Right forelimb (tissue), 1 donor: ENCODE results near the gene DCST1.

Experiments
- DNase-seq: peaks from one replicate; pipeline ENCODE4 v3.0.0-alpha.2; 2018

DCST1 gene

DNA sequence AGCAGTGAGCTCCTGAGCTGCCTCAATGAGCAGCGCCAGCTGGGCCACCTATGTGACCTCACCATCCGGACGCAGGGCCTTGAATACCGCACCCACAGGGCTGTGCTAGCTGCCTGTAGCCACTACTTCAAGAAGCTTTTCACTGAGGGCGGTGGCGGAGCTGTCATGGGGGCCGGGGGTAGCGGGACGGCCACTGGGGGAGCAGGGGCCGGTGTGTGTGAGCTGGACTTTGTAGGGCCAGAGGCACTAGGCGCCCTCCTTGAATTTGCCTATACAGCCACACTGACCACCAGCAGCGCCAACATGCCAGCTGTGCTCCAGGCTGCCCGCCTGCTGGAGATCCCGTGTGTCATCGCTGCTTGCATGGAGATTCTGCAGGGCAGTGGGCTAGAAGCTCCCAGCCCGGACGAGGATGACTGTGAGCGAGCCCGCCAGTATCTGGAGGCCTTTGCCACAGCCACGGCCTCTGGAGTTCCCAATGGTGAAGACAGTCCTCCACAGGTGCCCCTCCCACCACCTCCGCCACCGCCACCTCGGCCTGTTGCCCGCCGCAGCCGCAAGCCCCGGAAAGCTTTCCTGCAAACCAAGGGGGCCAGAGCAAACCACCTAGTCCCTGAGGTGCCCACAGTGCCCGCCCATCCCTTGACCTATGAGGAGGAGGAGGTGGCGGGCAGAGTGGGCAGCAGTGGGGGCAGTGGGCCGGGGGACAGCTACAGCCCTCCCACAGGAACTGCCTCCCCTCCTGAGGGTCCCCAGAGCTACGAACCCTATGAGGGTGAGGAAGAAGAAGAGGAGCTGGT, 18.7 kb upstream of the DCST1 start:
- no peak for DNase-seq

DNA sequence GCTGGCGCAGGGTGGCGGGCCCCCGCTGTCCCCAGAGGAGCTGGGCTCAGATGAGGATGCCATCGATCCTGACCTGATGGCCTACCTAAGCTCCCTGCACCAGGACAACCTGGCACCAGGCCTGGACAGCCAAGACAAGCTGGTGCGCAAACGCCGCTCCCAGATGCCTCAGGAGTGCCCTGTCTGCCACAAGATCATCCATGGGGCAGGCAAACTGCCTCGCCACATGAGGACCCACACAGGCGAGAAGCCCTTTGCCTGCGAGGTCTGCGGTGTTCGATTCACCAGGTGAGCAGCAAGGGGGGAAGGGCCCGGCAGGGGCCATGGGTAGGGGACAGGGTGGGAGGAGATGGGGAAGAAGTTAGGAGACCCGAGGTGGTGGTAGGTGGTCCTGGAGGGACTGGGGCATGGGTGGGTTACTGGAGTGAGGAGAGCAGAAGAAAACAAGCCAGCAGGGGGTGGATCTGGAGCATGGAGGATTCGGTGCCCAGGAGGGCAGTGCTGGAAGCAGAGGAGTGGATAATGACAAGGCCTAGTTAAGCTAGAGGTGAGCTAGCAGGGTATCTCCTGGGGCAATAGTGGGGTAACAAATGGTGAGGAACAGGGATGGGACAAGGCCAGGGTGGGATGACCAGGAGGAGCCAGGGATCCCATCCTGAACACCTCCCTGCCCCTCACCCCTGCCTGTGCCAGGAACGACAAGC, 17.9 kb upstream of the DCST1 start:
- no peak for DNase-seq

DNA sequence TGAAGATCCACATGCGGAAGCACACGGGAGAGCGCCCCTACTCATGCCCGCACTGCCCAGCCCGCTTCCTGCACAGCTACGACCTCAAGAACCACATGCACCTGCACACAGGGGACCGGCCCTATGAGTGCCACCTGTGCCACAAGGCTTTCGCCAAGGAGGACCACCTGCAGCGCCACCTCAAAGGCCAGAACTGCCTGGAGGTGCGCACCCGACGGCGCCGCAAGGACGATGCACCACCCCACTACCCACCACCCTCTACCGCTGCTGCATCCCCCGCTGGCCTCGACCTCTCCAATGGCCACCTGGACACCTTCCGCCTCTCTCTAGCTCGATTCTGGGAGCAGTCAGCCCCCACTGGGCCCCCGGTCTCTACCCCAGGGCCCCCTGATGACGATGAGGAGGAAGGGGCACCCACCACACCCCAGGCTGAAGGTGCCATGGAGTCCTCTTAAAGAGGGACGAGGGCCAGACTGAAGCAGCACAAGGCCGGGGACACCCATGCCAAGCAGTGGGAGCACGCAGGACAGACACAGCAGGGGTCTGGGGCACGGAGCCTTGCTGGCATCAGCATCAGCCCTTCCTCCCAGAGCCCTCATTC, 17.3 kb upstream of the DCST1 start:
- DNase-seq: no peak

DNA sequence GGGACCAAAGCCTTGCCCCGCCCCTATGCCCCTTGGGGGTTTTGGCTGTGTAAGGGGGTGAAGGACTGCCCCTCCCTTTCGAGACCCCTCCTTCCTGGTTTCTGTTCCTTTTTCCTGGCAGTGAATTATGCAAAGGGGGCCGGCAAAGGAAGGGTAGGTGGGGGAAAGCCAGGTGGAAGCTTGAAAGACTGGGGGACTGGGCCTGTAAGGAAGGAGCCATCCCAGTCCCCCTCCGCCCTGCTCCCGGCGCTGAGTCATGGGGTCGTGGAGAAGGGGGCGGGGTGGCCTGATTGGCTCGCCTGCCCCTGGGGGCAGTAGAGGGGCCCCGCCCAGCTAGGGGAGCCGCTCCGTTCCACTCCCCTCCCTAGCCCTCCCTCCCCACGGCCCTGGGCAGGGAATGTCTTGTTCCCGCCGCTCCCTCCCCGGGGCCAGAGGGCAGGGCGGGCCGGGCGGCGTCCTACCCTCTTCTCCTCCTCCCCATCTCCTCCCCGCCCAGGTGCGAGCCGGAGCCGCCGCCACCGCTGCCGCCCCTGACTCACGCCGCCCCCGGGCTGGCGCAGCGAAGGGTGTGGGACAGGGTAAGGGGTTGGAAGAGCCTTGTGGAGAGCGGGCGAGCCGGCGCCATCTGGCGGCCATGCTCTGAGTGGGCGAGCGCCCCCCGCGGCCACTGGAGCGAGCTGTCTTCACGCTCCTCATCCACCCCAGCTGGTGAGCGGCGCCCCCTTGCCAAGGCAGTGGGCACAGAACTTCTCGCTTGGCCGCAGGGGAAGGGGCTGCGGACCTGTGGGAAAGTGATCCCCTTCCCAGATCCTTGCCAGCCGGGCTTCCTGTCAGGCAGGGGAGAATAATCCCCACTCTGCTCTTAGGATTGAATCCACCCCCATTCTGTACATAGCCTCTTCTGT, 16.3 kb upstream of the DCST1 start:
- peak; percentile 93 for DNase-seq

DNA sequence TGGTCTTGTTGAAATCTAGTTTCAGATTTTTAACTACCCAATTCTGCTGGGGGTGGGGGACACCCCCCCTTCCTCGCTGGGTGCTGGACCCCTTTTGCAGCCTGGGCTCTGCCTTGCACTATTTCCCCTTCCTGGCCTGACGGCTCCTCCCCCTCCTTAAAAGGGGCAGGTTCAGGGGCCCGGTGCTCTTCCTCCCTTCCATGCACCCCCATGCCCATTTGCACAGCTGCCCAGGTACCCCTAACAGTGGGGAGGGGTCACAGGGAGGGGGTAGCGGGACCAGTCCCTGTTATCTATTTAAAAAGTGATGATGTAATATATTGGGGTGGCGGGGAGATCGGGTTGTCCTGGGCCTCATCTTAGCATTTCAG, 15.7 kb upstream of the DCST1 start:
- DNase-seq: no peak

DNA sequence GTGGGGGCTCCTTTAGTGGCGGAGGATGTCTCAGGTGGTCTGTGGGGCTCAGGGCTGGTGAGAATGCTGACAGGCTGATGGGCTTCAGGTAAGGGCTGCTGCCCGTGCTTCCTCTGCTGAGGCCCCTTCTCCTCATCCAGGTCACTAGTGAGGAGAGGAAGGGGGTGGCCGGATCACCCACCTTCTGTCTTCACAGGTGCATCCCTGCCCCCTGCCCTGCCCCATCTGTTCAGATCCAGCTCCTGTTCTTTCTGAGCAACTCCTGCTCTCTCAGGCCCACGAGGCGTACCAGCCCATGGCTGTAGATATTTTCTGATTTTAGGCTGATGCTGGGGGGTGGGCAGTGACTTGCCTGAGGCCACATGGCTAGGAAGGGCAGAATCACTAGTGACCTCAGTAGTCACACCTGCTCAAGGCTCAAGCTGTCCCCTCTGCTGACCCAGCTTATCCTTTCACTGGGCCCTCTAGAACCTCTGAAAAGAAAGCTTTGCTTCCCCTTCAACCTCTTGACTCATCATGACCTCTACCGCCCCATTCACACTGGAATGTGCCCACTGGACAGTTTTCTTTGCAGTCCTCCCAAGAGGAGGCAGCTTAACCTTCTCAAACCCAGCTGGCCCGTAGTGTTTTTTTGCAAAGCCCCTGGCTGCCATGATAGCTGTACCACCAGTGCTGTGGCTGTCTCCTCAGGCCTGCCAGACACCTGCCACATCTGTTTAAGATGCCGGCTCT, 14.8 kb upstream of the DCST1 start:
- DNase-seq: no peak

DNA sequence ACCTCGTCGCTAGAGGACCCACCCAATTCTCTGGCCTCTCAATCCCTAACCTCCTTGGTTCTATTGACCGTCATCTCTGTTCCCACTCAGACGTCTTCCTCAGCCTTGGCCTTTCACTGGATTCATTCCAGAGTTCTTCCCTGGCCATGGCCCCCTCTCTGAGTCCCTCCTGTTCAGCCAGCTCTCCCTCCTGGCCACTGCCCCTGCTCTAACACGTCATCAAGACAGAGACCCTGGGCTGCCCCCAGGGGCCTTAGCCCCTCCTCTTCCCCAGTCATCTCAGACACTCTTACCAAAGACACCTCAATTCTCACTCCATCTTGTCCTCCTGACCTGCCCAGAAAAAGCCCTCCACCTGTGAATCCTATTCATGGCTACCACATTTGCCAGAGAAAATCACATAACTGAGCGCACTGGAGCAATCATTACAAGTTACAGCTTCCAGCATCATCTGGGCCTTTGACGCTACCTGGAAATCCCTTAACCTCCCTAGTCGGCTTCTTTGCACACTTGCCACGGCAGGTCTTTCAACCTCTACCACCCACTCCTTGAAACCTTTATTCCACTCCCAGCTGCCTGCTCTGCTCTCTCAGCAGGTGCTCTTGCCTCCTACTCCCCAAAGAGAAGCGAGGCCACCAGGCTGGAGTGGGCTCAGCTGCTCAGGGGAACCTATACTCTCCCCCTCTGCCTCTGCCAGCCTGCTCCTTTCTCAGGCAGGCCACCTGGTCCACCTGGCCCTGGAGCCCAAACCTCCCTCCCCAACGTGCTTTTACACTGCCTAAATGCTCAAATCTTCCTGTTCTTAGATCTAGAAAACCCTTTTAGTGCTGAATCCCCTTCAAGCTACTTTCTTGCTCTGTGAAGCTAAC, 14.0 kb upstream of the DCST1 start:
- DNase-seq: no peak

DNA sequence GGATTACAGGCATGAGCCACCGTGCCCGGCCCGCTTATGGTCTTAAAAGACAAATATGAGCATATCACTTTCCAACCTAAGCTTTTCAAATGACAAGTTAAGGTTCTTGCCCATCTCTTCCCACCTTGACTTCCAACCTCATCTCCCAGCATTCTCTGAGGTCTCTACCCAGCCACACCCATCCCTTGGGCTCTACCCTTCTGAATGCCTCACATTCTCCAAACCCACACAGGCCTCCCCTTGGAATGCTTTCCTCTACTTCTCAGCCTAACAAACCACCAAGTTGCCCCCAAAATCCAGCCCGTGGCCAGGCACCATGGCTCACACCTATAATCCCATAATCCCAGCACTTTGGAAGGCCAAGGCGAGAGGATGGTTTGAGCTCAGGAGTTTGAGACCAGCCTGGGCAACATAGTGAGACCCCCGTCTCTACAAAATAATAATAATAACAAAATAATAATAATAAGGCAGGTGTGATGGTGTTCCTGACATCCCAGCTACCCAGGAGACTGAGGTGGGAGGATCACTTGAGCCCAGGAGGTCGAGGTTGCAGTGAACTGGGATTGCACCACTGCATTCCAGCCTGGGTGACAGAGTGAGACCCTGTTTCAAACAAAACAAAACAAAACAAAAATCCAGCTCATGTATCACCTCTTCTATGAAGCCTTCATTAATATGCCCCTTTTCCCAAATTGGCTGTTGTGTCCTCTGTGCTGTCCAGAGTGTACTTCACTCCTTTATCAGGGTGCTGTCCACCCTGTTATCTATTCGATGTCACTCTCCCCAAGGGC, 11.3 kb upstream of the DCST1 start:
- no peak for DNase-seq

DNA sequence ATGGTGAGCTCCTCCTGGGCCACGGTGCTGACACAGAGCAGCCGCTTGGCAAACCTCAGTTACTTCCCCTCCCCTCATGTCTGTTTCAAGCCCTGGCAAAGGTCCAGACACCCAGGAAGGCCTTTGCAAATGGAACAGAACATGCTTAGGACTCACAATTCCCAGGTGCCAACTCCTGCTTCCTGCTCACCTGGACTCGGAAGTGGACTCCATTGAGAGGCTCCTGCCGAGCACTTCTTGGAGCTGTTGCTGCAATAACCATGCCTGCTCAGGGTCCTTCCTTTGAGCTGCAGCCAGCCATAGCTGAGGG, 10.7 kb upstream of the DCST1 start:
- DNase-seq: no peak

DNA sequence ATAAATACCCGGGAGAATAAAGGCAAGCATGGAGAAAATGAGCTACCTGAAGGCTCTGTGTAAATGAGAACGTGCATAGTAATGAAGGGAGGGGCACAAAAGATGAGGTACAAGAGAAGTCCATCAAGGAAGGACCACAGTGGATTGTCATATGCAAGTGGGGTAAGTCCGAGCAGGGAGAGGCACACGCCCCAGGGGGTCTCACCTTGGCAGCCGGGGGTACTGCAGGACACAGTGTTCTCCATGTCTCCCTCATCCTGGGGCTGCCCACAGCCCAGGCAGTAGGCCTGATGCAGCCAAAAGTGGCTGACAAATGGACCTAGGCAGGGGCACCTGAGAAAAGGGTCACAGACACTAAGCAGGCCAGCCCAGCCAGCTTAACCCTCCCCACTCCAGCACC, 10.0 kb upstream of the DCST1 start:
- no peak for DNase-seq

DNA sequence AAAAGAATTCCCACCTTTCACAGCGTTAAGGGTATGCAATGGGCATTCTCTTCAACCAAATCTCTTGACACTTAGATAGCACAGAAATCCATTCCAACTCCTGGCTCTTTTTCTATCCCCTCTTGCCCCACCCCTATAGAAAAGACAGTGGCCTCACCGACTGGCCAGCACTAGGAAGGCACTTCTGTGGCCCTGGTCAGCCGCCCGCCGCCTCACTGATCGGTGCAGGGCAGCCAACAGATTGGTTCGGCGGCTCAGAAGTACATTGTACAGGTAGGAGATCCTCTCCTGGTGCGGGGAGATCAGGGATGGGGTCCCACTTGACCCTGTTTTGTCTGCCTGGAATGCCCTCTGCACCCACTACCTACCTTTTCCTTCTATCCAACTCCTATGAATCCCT, 9.3 kb upstream of the DCST1 start:
- no peak for DNase-seq

DNA sequence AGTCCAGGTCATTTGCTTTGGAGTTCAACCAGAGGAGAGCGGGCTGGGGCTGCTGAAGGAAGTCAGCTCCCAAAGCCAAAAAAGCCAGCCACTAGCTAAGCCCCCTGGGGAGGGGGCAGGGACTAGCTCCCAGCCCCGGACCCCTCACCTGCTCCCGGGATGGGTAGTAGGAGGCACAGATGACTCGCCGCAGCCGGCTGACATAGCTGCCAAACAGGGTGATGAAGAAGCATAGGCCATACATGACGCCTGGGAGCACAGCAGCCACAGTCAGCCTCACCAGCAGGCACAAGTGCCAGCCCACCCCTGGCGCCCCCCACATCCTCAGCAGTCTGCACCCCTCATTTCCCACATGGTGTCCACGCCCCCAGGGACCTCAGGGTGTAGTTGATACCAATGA, 7.5 kb upstream of the DCST1 start:
- DNase-seq: no peak

DNA sequence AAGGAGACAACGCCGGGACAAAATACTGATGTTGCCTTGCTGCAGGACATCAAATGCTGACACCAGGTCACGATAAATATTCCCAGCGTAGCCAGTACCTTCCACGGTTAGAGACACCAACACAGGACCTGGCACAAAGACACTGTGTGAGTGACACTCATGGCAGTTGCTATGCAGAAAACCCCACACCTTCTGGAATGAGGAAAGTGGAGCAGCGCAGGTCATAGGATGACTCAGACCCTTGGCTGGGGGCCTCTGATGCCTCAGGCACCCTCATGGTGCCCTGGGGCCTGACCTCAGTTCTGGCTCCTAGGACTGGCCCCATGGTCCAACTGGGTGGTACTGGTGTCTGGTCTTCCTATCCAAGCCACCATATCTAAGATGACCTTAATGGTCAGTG, 7.0 kb upstream of the DCST1 start:
- DNase-seq: no peak

DNA sequence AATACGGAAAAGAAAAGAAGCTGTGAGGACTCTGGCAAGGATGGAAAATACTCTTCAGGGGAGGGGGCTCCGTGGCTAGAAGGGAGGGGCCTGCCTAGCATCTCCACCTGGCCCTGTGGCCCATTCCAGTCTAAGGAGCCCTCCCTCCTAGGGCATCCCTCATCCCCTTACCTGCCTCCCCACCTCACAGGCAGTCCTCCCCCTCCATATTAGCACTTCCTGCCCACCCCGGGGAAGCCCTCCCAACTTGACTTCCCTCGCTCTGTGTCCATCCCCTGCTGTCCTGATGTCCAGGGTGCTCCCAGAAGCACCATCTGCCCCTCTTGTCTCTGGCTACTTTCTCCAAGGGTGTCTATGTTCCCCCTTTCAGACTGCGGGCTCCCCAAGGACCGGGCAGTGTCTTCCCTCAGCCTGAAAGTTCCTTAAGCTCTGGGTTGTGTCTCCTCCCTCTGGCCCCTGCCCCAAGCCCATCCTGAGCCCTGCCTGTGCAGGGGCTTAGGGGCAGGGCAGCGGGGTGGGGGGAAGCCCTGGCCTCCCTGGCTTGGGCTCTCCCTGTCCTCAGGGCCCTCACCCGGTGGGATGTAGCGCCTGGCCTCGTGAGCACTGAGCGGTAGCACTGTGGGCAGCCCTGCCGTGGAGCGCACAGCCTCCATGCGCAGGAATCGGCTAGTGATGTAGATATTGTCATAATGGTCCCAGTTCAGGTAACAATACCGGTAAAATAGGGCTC, 3.9 kb upstream of the DCST1 start:
- no peak for DNase-seq

DNA sequence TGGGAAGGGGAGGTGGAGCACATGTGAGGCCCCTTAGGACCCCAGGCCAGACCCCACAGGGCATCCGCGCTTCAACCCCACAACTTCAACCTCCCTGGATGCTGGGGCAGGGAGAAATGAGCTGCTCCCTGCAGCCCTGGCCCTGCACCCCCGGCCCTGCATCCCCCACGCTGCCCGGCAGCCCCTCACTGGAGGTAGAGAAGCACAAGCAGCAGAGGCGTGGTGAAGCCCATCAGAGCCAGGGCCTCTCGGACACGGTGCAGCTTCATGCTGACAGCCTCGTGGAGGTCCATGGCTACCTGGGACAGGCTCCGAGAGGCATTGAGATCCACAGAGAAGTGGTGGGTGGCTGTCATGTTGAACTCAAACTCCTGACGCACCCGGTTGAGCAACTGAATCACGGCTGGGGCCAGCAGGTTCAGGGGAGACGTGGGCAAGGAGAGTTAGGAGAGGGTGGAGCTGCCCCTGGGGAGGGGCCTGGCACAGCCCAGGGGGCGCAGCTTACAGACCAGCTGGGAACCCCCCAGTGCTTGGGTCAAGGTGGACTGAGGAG, 3.3 kb upstream of the DCST1 start:
- DNase-seq: no peak

DNA sequence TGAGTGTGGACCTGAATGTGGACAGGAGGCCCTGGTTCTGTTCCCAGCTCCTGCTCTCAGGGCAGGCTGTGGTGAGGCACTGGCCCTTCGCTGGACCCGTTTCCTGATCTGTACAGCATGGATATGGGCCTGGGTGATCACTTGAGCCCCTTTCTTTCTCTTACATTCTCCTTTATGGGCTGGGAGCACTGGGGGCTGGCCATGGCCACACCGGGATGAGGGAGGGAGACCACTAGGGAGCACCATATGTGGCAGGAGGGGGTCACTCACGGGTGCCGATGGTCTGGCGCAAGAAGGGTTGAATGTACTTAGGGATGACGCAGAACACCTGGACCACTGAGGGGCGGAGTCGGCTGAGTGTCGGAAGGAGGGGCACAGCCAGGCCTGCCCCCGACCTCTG, 2.7 kb upstream of the DCST1 start:
- no peak for DNase-seq

DNA sequence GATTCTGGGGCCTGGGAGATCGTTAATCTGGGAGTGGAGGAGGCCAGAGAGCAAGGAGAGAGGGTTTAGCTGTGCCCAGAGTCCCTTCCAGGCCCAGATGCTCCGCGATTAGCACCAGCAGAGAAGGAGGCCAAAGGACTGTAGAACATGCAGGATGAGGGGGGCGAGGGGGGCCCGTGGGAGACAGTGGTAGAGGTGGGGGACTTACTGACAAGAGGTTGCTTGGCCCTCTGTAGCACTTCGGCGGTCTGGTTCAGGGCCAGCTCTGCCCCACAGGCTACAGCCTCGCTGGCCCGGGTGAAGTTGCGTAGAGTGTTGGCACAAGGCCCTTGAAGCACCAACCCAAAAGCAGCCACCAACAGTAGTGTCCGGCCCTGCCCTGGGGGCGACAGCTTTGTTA, 738 bp upstream of the DCST1 start:
- no peak for DNase-seq

DNA sequence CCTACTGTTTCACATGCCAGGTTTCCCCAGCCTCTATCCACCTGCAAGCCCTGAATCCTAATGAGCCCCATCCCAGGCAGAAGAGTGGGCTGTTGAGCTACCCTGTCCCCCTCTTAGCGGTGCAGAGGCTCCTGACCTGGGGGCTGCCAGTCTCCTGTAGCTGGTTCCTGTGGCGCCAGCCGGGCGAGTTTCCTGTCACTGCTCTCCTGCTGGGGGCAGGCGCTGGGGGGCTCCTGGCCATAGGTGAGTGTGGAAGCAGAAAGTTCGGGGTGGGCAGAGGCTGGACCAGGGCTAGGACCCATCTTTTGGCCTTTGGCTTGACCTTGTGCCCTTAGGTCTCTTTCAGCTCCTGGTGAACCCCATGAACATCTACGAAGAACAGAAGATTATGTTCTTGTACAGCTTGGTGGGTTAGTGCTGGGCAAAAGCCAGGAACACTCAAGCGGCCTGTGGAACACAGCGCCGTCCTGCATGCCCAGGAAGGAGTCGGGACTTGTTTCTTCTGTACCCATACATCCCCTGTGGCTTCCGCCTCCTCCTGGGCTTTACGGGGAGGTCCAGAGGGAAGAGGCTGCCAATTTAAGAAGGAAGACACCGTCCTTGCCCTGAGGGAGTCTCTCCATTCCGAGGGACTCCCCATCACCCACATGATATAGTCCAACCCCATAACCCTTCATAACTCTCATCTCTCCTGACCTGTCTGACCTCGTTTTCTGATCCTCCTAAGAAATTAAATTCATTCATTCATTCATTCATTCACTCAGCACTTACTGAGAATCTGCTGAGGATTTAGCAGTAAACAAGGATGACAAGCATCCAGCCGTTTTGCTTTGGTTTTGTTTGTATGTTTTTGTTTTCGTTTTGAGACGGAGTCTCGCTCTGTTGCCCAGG, 939 bp downstream of the DCST1 start:
- DNase-seq: no peak

DNA sequence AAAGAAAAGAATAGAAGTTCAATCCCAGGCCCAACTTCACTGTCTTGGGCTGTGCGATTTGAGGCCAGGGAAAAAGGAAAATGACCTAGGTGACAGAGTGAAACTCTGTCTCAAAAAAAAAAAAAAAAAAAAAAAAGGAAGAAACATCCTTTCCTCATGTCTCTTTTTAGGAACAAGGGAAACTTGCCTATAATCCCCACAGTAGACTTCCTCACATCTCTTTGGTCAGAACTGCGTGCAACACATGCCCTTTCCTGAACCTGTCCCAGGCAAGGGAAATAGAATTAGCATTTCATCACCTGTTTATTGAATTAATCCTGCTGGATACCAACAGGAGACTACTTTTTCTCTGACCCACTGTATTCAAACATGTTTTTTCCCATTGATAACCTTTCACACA, 2.3 kb downstream of the DCST1 start:
- no peak for DNase-seq
